GM23338 (cell line): ENCODE results near the gene SPATC1L.

Source experiments
- CREB1 ChIP-seq: fragments of 250-450 bp; sonication (Bioruptor Pico); IDR thresholded peaks from 2 replicates; pipeline ENCODE4 v1.5.0; 2020; ENCODE audit warnings: low read depth, mild to moderate bottlenecking, moderate library complexity
- ETS1 ChIP-seq: IDR thresholded peaks from 2 replicates; pipeline ENCODE4 v1.6.1; 2016; ENCODE audit warnings: antibody characterized with exemption
- EZH2 ChIP-seq: fragments of 200-600 bp; sonication (generic); IDR thresholded peaks from one replicate; pipeline ENCODE4 v1.8.0; 2017; ENCODE audit warnings: antibody characterized with exemption, mild to moderate bottlenecking, low read depth; ENCODE audit not compliant: unreplicated experiment
- EZH2phosphoT487 ChIP-seq: fragments of 200-600 bp; sonication (generic); IDR thresholded peaks from one replicate; pipeline ENCODE4 v1.8.1; 2018; ENCODE audit warnings: antibody characterized with exemption; ENCODE audit not compliant: unreplicated experiment
- JUNB ChIP-seq: IDR thresholded peaks from one replicate; pipeline ENCODE4 v1.6.1; 2016; ENCODE audit warnings: antibody characterized with exemption; ENCODE audit not compliant: unreplicated experiment
- POLR2AphosphoS5 ChIP-seq: IDR thresholded peaks from 2 replicates; pipeline ENCODE4 v1.6.1; 2016; ENCODE audit warnings: antibody characterized with exemption, low read depth
- TF ChIP-seq, protein P1 (sequence below), 2 experiments: fragments of 200-600 bp in 1 of 2; sonication (generic) in 1 of 2; conservative IDR thresholded peaks; 2 replicates each; pipeline versions ENCODE4 v1.5.1 to v1.6.1; 2016 to 2017; ENCODE audit warnings: antibody characterized with exemption in 2 of 2, low read depth in 2 of 2, mild to moderate bottlenecking in 2 of 2, moderate library complexity in 1 of 2
- TF ChIP-seq, protein P2 (sequence below): IDR thresholded peaks from one replicate; pipeline ENCODE4 v1.6.1; 2018; ENCODE audit warnings: antibody characterized with exemption; ENCODE audit not compliant: unreplicated experiment

DNA sequence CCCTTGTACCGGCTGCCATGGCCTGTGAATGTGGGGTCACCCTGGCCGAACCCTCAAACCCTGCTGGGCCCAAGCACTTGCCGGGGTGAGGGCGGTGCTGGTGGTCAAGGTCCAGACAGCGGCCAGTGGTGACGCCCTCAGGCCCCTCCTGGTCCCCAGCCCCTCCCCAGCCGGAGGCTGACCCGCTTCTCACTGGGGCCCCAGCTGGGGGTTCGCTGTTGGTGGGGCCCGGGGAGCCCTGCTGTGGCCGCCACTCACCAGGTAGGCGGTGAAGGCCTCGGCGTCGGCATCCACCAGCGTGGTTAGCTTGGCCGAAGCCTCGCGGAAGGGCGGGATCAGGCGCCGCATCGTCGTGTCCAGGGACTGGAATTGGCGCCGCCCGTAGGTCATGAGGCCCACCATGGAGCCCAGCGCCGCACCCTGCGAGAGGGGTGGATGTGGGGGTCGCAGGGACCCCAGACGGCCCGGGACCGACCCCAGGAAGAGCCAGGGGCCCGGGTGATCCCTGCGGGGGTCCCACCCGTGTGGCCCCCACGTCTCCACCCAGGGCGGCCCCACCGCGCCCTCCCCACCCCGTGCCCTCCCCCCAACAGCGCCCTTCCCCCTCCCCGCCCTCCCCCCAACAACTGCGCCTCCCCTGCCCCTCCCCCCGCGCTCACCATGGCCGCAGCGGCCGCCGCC is 39.0 kb downstream of the SPATC1L start:
- TF ChIP-seq, protein P1, sequence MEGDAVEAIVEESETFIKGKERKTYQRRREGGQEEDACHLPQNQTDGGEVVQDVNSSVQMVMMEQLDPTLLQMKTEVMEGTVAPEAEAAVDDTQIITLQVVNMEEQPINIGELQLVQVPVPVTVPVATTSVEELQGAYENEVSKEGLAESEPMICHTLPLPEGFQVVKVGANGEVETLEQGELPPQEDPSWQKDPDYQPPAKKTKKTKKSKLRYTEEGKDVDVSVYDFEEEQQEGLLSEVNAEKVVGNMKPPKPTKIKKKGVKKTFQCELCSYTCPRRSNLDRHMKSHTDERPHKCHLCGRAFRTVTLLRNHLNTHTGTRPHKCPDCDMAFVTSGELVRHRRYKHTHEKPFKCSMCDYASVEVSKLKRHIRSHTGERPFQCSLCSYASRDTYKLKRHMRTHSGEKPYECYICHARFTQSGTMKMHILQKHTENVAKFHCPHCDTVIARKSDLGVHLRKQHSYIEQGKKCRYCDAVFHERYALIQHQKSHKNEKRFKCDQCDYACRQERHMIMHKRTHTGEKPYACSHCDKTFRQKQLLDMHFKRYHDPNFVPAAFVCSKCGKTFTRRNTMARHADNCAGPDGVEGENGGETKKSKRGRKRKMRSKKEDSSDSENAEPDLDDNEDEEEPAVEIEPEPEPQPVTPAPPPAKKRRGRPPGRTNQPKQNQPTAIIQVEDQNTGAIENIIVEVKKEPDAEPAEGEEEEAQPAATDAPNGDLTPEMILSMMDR (conservative IDR thresholded peaks at IDR 0.05; ENCODE audit: low read depth in 2 of 2) = no peak
- no peak for TF ChIP-seq ETS1
- TF ChIP-seq, protein P2, sequence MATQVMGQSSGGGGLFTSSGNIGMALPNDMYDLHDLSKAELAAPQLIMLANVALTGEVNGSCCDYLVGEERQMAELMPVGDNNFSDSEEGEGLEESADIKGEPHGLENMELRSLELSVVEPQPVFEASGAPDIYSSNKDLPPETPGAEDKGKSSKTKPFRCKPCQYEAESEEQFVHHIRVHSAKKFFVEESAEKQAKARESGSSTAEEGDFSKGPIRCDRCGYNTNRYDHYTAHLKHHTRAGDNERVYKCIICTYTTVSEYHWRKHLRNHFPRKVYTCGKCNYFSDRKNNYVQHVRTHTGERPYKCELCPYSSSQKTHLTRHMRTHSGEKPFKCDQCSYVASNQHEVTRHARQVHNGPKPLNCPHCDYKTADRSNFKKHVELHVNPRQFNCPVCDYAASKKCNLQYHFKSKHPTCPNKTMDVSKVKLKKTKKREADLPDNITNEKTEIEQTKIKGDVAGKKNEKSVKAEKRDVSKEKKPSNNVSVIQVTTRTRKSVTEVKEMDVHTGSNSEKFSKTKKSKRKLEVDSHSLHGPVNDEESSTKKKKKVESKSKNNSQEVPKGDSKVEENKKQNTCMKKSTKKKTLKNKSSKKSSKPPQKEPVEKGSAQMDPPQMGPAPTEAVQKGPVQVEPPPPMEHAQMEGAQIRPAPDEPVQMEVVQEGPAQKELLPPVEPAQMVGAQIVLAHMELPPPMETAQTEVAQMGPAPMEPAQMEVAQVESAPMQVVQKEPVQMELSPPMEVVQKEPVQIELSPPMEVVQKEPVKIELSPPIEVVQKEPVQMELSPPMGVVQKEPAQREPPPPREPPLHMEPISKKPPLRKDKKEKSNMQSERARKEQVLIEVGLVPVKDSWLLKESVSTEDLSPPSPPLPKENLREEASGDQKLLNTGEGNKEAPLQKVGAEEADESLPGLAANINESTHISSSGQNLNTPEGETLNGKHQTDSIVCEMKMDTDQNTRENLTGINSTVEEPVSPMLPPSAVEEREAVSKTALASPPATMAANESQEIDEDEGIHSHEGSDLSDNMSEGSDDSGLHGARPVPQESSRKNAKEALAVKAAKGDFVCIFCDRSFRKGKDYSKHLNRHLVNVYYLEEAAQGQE = no peak
- TF ChIP-seq POLR2AphosphoS5 = no peak
- TF ChIP-seq EZH2 = no peak
- no peak for TF ChIP-seq EZH2phosphoT487
- no peak for TF ChIP-seq CREB1 (CRISPR knock-in tag)
- TF ChIP-seq JUNB = no peak
